ENCODE data around the gene FMO2. TPM values are rescaled to one million over a fixed set of nuclear protein-coding genes. Genes with fewer than 3 reads are reported as not detected.

Gene FMO2
- total RNA-seq, 2 donors from 2014 or later, result 292 to 375 TPM

GRCh38 chr1:171256940-171257606 lies 72.0 kb downstream of the FMO2 start:
- H3K27ac ChIP-seq, result no peak overlapping the region
- H3K27me3 ChIP-seq (replicated peaks; ENCODE audit: insufficient read depth), result no peaks in the 10 kb centered on the region
- H3K4me3 ChIP-seq, result no peak overlapping the region
- ATAC-seq (ENCODE audit: insufficient number of reproducible peaks, low FRiP score, low read depth), result no peak
- no peaks in the 10 kb centered on the region for H3K9me3 ChIP-seq
- no peak for TF ChIP-seq CTCF (IDR thresholded peaks at IDR 0.05)
- H3K4me1 ChIP-seq (ENCODE audit: control insufficient read depth in 1 of 2, low read depth in 2 of 2), result peaks cover 0 to 19% of the 10 kb centered on the region in 2 donors
- no peaks in the 10 kb centered on the region for H3K36me3 ChIP-seq
- DNase-seq (ENCODE audit: low spot score), result no peak

- H3K36me3 ChIP-seq, result no peaks in the 10 kb centered on the region
- H3K27ac ChIP-seq, result no peak overlapping the region
- no peaks in the 10 kb centered on the region for H3K9me3 ChIP-seq
- DNase-seq (ENCODE audit: low spot score) (no peak), ATAC-seq (ENCODE audit: insufficient number of reproducible peaks, low FRiP score, low read depth) (no peak)
- TF ChIP-seq CTCF (IDR thresholded peaks at IDR 0.05), result no peak
- H3K4me3 ChIP-seq, result no peak overlapping the region
- no peaks in the 10 kb centered on the region for H3K27me3 ChIP-seq (replicated peaks; ENCODE audit: insufficient read depth)
- H3K4me1 ChIP-seq (ENCODE audit: control insufficient read depth in 1 of 2, low read depth in 2 of 2), result peaks cover 0 to 19% of the 10 kb centered on the region in 2 donors
Measured at GRCh38 chr1:171257607-171258076, 72.5 kb downstream of the FMO2 start.

- ATAC-seq (ENCODE audit: insufficient number of reproducible peaks, low FRiP score, low read depth) (no peak), DNase-seq (ENCODE audit: low spot score) (no peak)
- Histone ChIP-seq H3K4me1 (ENCODE audit: control insufficient read depth in 1 of 2, low read depth in 2 of 2) (peaks cover 0 to 19% of the 10 kb centered on the region in 2 donors), H3K4me3 (no peak overlapping the region), H3K27me3 (replicated peaks; ENCODE audit: insufficient read depth) (no peaks in the 10 kb centered on the region), H3K27ac (no peak overlapping the region), H3K9me3 (no peaks in the 10 kb centered on the region), H3K36me3 (no peaks in the 10 kb centered on the region)
- no peak for TF ChIP-seq CTCF (IDR thresholded peaks at IDR 0.05)
Measured at GRCh38 chr1:171258429-171258828, 73.3 kb downstream of the FMO2 start.

- ATAC-seq (ENCODE audit: insufficient number of reproducible peaks, low FRiP score, low read depth) (no peak), DNase-seq (ENCODE audit: low spot score) (no peak)
- Histone ChIP-seq H3K27me3 (replicated peaks; ENCODE audit: insufficient read depth) (no peaks in the 10 kb centered on the region), H3K36me3 (no peaks in the 10 kb centered on the region), H3K9me3 (no peaks in the 10 kb centered on the region), H3K4me3 (no peak overlapping the region), H3K27ac (no peak overlapping the region), H3K4me1 (ENCODE audit: control insufficient read depth in 1 of 2, low read depth in 2 of 2) (peaks cover 0 to 19% of the 10 kb centered on the region in 2 donors)
- TF ChIP-seq CTCF (IDR thresholded peaks at IDR 0.05), result no peak
Measured at GRCh38 chr1:171258943-171259342, 73.8 kb downstream of the FMO2 start.

Other genes starting within 250 kb of the FMO2 start
- gene MROH9, start 249.8 kb upstream of the FMO2 start, total RNA-seq, result not detected
- 10 to 100 TPM in 1 of 2 donors, 1 to 10 TPM in 1; 4.2 to 13.9 TPM for gene FMO3, start 94.4 kb upstream of the FMO2 start, total RNA-seq
- gene FMO1, start 63.2 kb downstream of the FMO2 start, total RNA-seq, result not detected
- 10 to 100 TPM; 10.6 to 13.8 TPM for gene FMO4, start 128.9 kb downstream of the FMO2 start, total RNA-seq

Measured in thoracic aorta (tissue), 2 donors.